Measurements from ENCODE around the gene HES5. TPM values are rescaled to one million over a fixed set of nuclear protein-coding genes. Genes with fewer than 3 reads are reported as not detected.

Gene HES5
- total and polyA plus RNA-seq, 10 donors, result 0.36 to 0.54 (median 0.38) TPM; not detected in 5

DNA sequence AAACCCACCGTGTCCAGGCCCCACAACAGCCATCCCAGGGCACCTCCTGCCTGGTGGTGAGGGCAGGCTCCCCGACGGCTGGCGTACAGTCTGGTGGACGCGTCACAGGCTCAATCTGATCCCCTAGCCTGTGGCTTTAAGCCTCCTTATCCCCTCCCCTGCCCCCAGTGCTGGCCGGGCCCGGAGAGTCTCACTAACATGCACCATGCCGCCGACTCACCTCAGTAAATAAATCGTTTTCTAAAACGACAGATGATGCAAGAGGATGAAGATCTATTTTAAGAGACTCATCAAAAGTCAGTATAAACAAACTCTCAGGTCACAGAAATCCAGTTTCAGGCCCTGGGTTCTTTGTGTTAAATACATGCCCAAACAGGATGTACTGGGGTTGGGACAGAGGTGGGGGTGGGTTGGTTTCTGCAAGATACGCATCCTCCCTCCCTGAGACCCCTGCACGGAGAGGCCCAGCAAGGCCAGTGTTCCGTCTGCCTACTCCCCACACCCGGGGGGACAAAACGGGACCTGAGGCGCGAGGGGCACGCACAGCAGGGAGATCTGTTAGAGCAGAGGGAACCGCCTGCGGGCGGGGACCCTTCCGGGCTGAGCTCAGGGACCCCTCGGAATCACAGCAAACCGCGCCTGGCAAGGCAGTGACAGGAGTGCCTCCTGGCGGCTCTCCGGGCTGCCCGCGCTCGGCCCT is 6.7 kb downstream of the HES5 start:
- no peak for DNase-seq
- Histone ChIP-seq H3K4me1 (peaks cover 30 to 64% (median 50%) of the 10 kb centered on the region in 6 donors), H3K9me3 (no peaks in the 10 kb centered on the region), H3K36me3 (peaks cover 0 to 43% (median 36%) of the 10 kb centered on the region in 6 donors), H3K27me3 (replicated peaks in 1 of 7) (peaks cover 0 to 14% (median 0%) of the 10 kb centered on the region in 7 donors), H3K4me3 (peak overlapping the region in 3 of 8 donors; percentile 5 to 99 (median 21)), H3K27ac (peak overlapping the region in 3 of 8 donors; percentile 54 to 70 (median 56))
- 58 to 73% (median 62%) methylated on average over 29 to 32 of the region's 32 CpGs for WGBS, 5 donors
- intact Hi-C loops (cut with DNase I; ENCODE audit: low total_unique reads), result no loop called here
- peak in 1 of 11 experiments; percentile 11 for TF ChIP-seq CTCF (IDR thresholded peaks at IDR 0.05 in 8 of 11, conservative IDR thresholded peaks at IDR 0.05 in 3 of 11)
- TF ChIP-seq POLR2A (IDR thresholded peaks at IDR 0.05), result no peak

- intact Hi-C loops (cut with DNase I; ENCODE audit: low total_unique reads), result no loop called here
- Histone ChIP-seq H3K9me3 (no peaks in the 10 kb centered on the region), H3K36me3 (peaks cover 0 to 54% (median 47%) of the 10 kb centered on the region in 6 donors), H3K27ac (no peak overlapping the region), H3K4me1 (peaks cover 29 to 53% (median 42%) of the 10 kb centered on the region in 6 donors), H3K27me3 (replicated peaks in 1 of 7) (peaks cover 0 to 3% (median 0%) of the 10 kb centered on the region in 7 donors), H3K4me3 (no peak overlapping the region)
- DNase-seq, result no peak
- no peak for TF ChIP-seq CTCF (IDR thresholded peaks at IDR 0.05 in 8 of 11, conservative IDR thresholded peaks at IDR 0.05 in 3 of 11)
- no peak for TF ChIP-seq POLR2AphosphoS5 (IDR thresholded peaks at IDR 0.05)
- no peak for TF ChIP-seq POLR2A (IDR thresholded peaks at IDR 0.05)
- WGBS, 5 donors, result 87 to 91% (median 89%) methylated on average over 7 of the region's 7 CpGs
Measured at GRCh38 chr1:2522230-2522629, 7.8 kb downstream of the HES5 start.

- intact Hi-C loops (cut with DNase I; ENCODE audit: low total_unique reads), result no loop called here
- Histone ChIP-seq H3K27me3 (replicated peaks in 1 of 7) (no peaks in the 10 kb centered on the region), H3K36me3 (peaks cover 0 to 68% (median 61%) of the 10 kb centered on the region in 6 donors), H3K27ac (no peak overlapping the region), H3K9me3 (no peaks in the 10 kb centered on the region), H3K4me1 (peaks cover 23 to 42% (median 32%) of the 10 kb centered on the region in 6 donors), H3K4me3 (no peak overlapping the region)
- DNase-seq, result no peak
- 83 to 96% (median 91%) methylated on average over 20 to 21 of the region's 21 CpGs for WGBS, 5 donors
- TF ChIP-seq POLR2A (IDR thresholded peaks at IDR 0.05) (no peak), POLR2AphosphoS5 (IDR thresholded peaks at IDR 0.05) (peak in 1 of 3 donors; percentile 19), CTCF (IDR thresholded peaks at IDR 0.05 in 8 of 11, conservative IDR thresholded peaks at IDR 0.05 in 3 of 11) (no peak)
Measured at GRCh38 chr1:2520806-2521205, 9.3 kb downstream of the HES5 start.

GRCh38 chr1:2520206-2520605 is 9.9 kb downstream of the HES5 start:
- no peak for DNase-seq
- H3K36me3 ChIP-seq, result peaks cover 0 to 74% (median 67%) of the 10 kb centered on the region in 6 donors

More at GRCh38 chr1:2520206-2520605, 9.9 kb downstream of the HES5 start:
- Histone ChIP-seq H3K4me1 (peaks cover 19 to 39% (median 29%) of the 10 kb centered on the region in 6 donors), H3K9me3 (no peaks in the 10 kb centered on the region), H3K4me3 (no peak overlapping the region), H3K27ac (no peak overlapping the region), H3K27me3 (replicated peaks in 1 of 7) (no peaks in the 10 kb centered on the region)
- intact Hi-C loops (cut with DNase I; ENCODE audit: low total_unique reads), result no loop called here
- WGBS, 5 donors, result 93 to 95% (median 93%) methylated on average over 11 to 20 of the region's 20 CpGs
- TF ChIP-seq CTCF (IDR thresholded peaks at IDR 0.05 in 8 of 11, conservative IDR thresholded peaks at IDR 0.05 in 3 of 11) (no peak), POLR2A (IDR thresholded peaks at IDR 0.05) (no peak), POLR2AphosphoS5 (IDR thresholded peaks at IDR 0.05) (no peak)

All from spleen (tissue), 11 donors.